MCF 10A (cell line): ENCODE data around the gene C5orf63. TPM values are rescaled to one million over a fixed set of nuclear protein-coding genes. Genes with fewer than 3 reads are reported as not detected.

Experiments used
- BruUV-seq: library from RNA; stranded (reverse); fragments of 400-500 nt; replicated peaks from 2 replicates; lab custom pipeline; 2021; lab: Mats Ljungman, UMichigan
- CTCF ChIA-PET: fragments of 300-600 bp; sonication (Branson Sonifier 250); formaldehyde crosslinking; extraction: SDS; loops from one replicate; lab custom pipeline; 2021; ENCODE audit warnings: antibody characterized with exemption, inconsistent platforms; lab: Yijun Ruan, JAX
- POLR2A ChIA-PET: fragments of 300-600, 350-650 bp; sonication (Branson Sonifier 250); formaldehyde crosslinking; extraction: SDS; loops from one replicate; lab custom pipeline; 2020; ENCODE audit warnings: antibody characterized with exemption, inconsistent platforms; lab: Yijun Ruan, JAX
- DNase-seq: peaks from one replicate; pipeline ENCODE4 v3.0.0-alpha.2; 2018; ENCODE audit not compliant: unreplicated experiment
- H3K27ac Mint-ChIP-seq: one replicate; pipeline ENCODE4 v1.8.0; 2022; ENCODE audit warnings: mild to moderate bottlenecking, low read depth, mixed read lengths; ENCODE audit not compliant: unreplicated experiment
- H3K27me3 Mint-ChIP-seq: one replicate; pipeline ENCODE4 v1.8.0; 2022; ENCODE audit warnings: mixed read lengths; ENCODE audit not compliant: insufficient read depth, unreplicated experiment
- H3K36me3 Mint-ChIP-seq: one replicate; pipeline ENCODE4 v1.8.0; 2022; ENCODE audit warnings: mild to moderate bottlenecking, moderate library complexity, mixed read lengths; ENCODE audit not compliant: insufficient read depth, unreplicated experiment
- H3K4me1 Mint-ChIP-seq: one replicate; pipeline ENCODE4 v1.8.0; 2022; ENCODE audit warnings: mixed read lengths; ENCODE audit not compliant: insufficient read depth, unreplicated experiment
- H3K4me3 Mint-ChIP-seq: one replicate; pipeline ENCODE4 v1.8.0; 2022; ENCODE audit warnings: mild to moderate bottlenecking, moderate library complexity, mixed read lengths; ENCODE audit not compliant: unreplicated experiment
- H3K9me3 Mint-ChIP-seq: one replicate; pipeline ENCODE4 v1.8.0; 2022; ENCODE audit warnings: mixed read lengths; ENCODE audit not compliant: unreplicated experiment
- CTCF ChIP-seq: fragments of 200-600 bp; IDR thresholded peaks from one replicate; pipeline ENCODE4 v1.8.0; 2022; ENCODE audit warnings: antibody characterized with exemption, mild to moderate bottlenecking; ENCODE audit not compliant: unreplicated experiment
- intact Hi-C: fragments of 100-400 bp; cut with micrococcal nuclease; formaldehyde crosslinking; loops from 2 replicates; pipeline ENCODE4 v1.14.1; 2022
- total RNA-seq: library from RNA; stranded (reverse); gene quantifications from 2 replicates; pipeline ENCODE4 v1.2.3, GENCODE V29; 2022

Gene C5orf63
- total RNA-seq, 1 experiment from 2014 or later: 10.8 TPM

DNA sequence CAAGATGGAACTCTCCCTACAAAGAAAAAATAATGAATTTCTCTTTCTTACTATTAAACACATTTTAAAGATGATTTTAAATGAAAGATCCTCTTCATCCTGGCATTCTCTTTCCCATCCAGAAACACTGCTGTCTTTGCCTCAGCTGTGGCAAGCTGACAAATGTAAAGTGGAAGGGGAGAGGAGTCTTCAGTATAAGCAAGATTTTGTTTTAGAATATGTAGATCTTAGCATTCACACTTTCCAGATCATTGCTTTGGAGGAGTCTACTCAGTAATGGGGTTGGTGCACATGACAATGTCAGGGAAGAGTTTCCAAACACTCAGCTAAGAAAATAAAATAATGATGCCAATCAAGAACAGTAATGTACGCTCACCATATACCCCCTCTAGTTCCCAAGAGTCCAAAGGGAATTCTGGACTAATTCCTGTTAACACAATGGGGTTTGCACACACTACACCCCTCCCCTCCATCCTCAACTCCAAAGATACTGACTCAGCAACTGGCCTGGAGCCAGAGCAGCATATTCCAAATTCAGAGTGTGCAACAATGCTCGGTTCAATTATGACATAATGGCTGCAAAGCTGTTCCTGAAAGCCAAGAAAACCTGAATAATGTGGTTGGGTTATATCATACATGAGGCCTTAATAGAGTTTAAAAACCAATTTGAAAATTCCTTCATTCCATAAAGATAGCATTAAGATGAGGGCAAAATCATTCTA is 4.6 kb downstream of the C5orf63 start:
- Mint-ChIP-seq H3K4me3 (no peak overlapping the region), H3K36me3 (no peaks in the 10 kb centered on the region), H3K27me3 (no peaks in the 10 kb centered on the region), H3K4me1 (peaks cover 9% of the 10 kb centered on the region), H3K27ac (no peak overlapping the region), H3K9me3 (no peaks in the 10 kb centered on the region)
- DNase-seq: peak; percentile 84
- BruUV-seq: no TSS peak
- POLR2A ChIA-PET: interaction anchor here (0.6 to 1.8 kb wide), 3 partner anchors 28 to 223 kb away, joined by 3 to 4 read pairs (median 4); no protein-coding TSS in a partner anchor
- TF ChIP-seq CTCF: no peak
- CTCF ChIA-PET: no interaction called here
- intact Hi-C loops: no loop called here

GRCh38 chr5:127066721-127067120 is 6.6 kb downstream of the C5orf63 start:
- BruUV-seq: no TSS peak
- no peaks in the 10 kb centered on the region for H3K9me3 Mint-ChIP-seq
- H3K4me1 Mint-ChIP-seq: peaks cover 9% of the 10 kb centered on the region
- CTCF ChIA-PET: no interaction called here
- no peak for TF ChIP-seq CTCF
- no peak overlapping the region for H3K27ac Mint-ChIP-seq
- POLR2A ChIA-PET: interaction anchor here (0.8 kb wide), 1 partner anchor 14 kb away, joined by 3 read pairs; no protein-coding TSS in a partner anchor
- intact Hi-C loops: no loop called here
- H3K4me3 Mint-ChIP-seq: no peak overlapping the region
- no peak for DNase-seq
- no peaks in the 10 kb centered on the region for H3K36me3 Mint-ChIP-seq
- no peaks in the 10 kb centered on the region for H3K27me3 Mint-ChIP-seq

- ChIA-PET POLR2A (interaction anchor here (0.6 to 3.7 kb wide), 10 partner anchors 9 to 38 kb away, joined by 3 to 27 read pairs (median 4); partner anchors contain the start of gene C5orf63), CTCF (interaction anchor here (0.7 to 2.6 kb wide), 8 partner anchors 8 to 910 kb away, joined by 3 to 10 read pairs (median 4); no protein-coding TSS in a partner anchor)
- H3K27me3 Mint-ChIP-seq: no peaks in the 10 kb centered on the region
- no peak for TF ChIP-seq CTCF
- peak; percentile 74 for DNase-seq
- H3K4me3 Mint-ChIP-seq: no peak overlapping the region
- BruUV-seq: no TSS peak
- H3K36me3 Mint-ChIP-seq: no peaks in the 10 kb centered on the region
- no peak overlapping the region for H3K27ac Mint-ChIP-seq
- intact Hi-C loops: no loop called here
- H3K4me1 Mint-ChIP-seq: peaks cover 8% of the 10 kb centered on the region
- no peaks in the 10 kb centered on the region for H3K9me3 Mint-ChIP-seq
Measured at GRCh38 chr5:127064253-127064840, 9.0 kb downstream of the C5orf63 start.

DNA sequence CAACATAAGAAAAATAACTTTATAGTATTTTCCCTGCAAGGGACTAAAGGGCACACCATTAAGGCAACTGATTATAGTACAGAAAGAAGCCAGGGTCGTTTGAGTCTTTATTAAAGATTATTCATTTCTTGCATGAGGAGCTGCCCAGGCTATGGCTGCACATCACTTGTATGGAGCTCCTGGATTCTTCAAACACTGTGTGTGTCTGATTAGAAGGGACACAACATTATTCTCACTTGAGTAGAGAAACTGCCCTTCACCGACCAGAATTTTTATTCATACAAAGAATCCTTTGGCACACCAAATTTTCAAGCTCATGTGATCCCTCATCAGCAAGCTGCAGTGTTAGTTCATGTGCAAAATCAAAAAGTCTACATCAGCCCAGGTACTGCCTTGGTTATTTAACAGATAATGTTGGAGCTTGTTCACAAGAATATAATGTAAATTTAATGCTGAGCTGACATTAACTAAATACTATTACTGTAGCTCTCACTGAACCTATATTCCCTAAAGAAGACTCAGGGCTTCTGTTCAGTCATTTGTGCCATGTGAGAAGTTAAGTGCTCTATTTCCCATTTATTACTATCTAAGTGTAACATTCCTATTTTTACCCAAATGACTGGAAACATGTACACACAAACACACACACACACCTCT is 9.9 kb downstream of the C5orf63 start:
- no peak overlapping the region for H3K27ac Mint-ChIP-seq
- no peaks in the 10 kb centered on the region for H3K9me3 Mint-ChIP-seq
- no peak overlapping the region for H3K4me3 Mint-ChIP-seq
- CTCF ChIA-PET: interaction anchor here (0.6 to 2.6 kb wide), 5 partner anchors 9 to 463 kb away, joined by 3 to 10 read pairs (median 4); partner anchors contain the start of gene C5orf63
- H3K27me3 Mint-ChIP-seq: no peaks in the 10 kb centered on the region
- no TSS peak for BruUV-seq
- H3K4me1 Mint-ChIP-seq: no peaks in the 10 kb centered on the region
- POLR2A ChIA-PET: interaction anchor here (0.9 to 3.7 kb wide), 6 partner anchors 10 to 32 kb away, joined by 3 to 27 read pairs (median 4); partner anchors contain the start of gene C5orf63
- H3K36me3 Mint-ChIP-seq: no peaks in the 10 kb centered on the region
- no peak for DNase-seq
- no peak for TF ChIP-seq CTCF
- intact Hi-C loops: no loop called here
